ENCODE measurements around the gene KIF9. TPM values are rescaled to one million over a fixed set of nuclear protein-coding genes. Genes with fewer than 3 reads are reported as not detected.

KIF9 gene
- total RNA-seq, 1 donor from 2014 or later, result 2.4 TPM

GRCh38 chr3:47270526-47270925, 12.1 kb downstream of the KIF9 start:
- no peak for DNase-seq
- no peaks in the 10 kb centered on the region for H3K4me1 Mint-ChIP-seq (ENCODE audit: low read depth, unreplicated experiment)
- no peak overlapping the region for H3K27ac Mint-ChIP-seq (ENCODE audit: unreplicated experiment)
- no peaks in the 10 kb centered on the region for H3K36me3 Mint-ChIP-seq (ENCODE audit: unreplicated experiment)
- no peak for TF ChIP-seq CTCF (IDR thresholded peaks at IDR 0.05; ENCODE audit: partially characterized antibody, unreplicated experiment)
- no peak overlapping the region for H3K4me3 Mint-ChIP-seq (ENCODE audit: unreplicated experiment)
- H3K27me3 Mint-ChIP-seq (ENCODE audit: unreplicated experiment), result no peaks in the 10 kb centered on the region
- no peaks in the 10 kb centered on the region for H3K9me3 Mint-ChIP-seq (ENCODE audit: unreplicated experiment)

- Mint-ChIP-seq H3K9me3 (ENCODE audit: unreplicated experiment) (peaks cover 3% of the 10 kb centered on the region), H3K36me3 (ENCODE audit: unreplicated experiment) (no peaks in the 10 kb centered on the region), H3K27me3 (ENCODE audit: unreplicated experiment) (no peaks in the 10 kb centered on the region), H3K27ac (ENCODE audit: unreplicated experiment) (no peak overlapping the region), H3K4me1 (ENCODE audit: low read depth, unreplicated experiment) (peaks cover 4% of the 10 kb centered on the region), H3K4me3 (ENCODE audit: unreplicated experiment) (no peak overlapping the region)
- no peak for DNase-seq
- no peak for TF ChIP-seq CTCF (IDR thresholded peaks at IDR 0.05; ENCODE audit: partially characterized antibody, unreplicated experiment)
These were observed 15.1 kb downstream of the KIF9 start for GRCh38 chr3:47267490-47267824.

- Mint-ChIP-seq H3K9me3 (ENCODE audit: unreplicated experiment) (peaks cover 3% of the 10 kb centered on the region), H3K36me3 (ENCODE audit: unreplicated experiment) (no peaks in the 10 kb centered on the region), H3K4me1 (ENCODE audit: low read depth, unreplicated experiment) (peaks cover 4% of the 10 kb centered on the region), H3K4me3 (ENCODE audit: unreplicated experiment) (no peak overlapping the region), H3K27me3 (ENCODE audit: unreplicated experiment) (no peaks in the 10 kb centered on the region), H3K27ac (ENCODE audit: unreplicated experiment) (no peak overlapping the region)
- DNase-seq, result no peak
- TF ChIP-seq CTCF (IDR thresholded peaks at IDR 0.05; ENCODE audit: partially characterized antibody, unreplicated experiment), result no peak
These were observed 15.7 kb downstream of the KIF9 start for GRCh38 chr3:47266709-47267489.

- TF ChIP-seq CTCF (IDR thresholded peaks at IDR 0.05; ENCODE audit: partially characterized antibody, unreplicated experiment), result no peak
- H3K4me1 Mint-ChIP-seq (ENCODE audit: low read depth, unreplicated experiment), result peaks cover 4% of the 10 kb centered on the region
- no peak overlapping the region for H3K27ac Mint-ChIP-seq (ENCODE audit: unreplicated experiment)
- H3K27me3 Mint-ChIP-seq (ENCODE audit: unreplicated experiment), result no peaks in the 10 kb centered on the region
- H3K36me3 Mint-ChIP-seq (ENCODE audit: unreplicated experiment), result no peaks in the 10 kb centered on the region
- no peak overlapping the region for H3K4me3 Mint-ChIP-seq (ENCODE audit: unreplicated experiment)
- no peak for DNase-seq
- H3K9me3 Mint-ChIP-seq (ENCODE audit: unreplicated experiment), result peaks cover 3% of the 10 kb centered on the region
These were observed 16.7 kb downstream of the KIF9 start for GRCh38 chr3:47265725-47266428.

- TF ChIP-seq CTCF (IDR thresholded peaks at IDR 0.05; ENCODE audit: partially characterized antibody, unreplicated experiment), result no peak
- Mint-ChIP-seq H3K9me3 (ENCODE audit: unreplicated experiment) (peaks cover 5% of the 10 kb centered on the region), H3K27ac (ENCODE audit: unreplicated experiment) (no peak overlapping the region)
These were observed 17.6 kb downstream of the KIF9 start for GRCh38 chr3:47265008-47265407.

More at GRCh38 chr3:47265008-47265407, 17.6 kb downstream of the KIF9 start:
- H3K27me3 Mint-ChIP-seq (ENCODE audit: unreplicated experiment), result no peaks in the 10 kb centered on the region
- H3K36me3 Mint-ChIP-seq (ENCODE audit: unreplicated experiment), result no peaks in the 10 kb centered on the region
- DNase-seq, result no peak
- peaks cover 9% of the 10 kb centered on the region for H3K4me1 Mint-ChIP-seq (ENCODE audit: low read depth, unreplicated experiment)
- H3K4me3 Mint-ChIP-seq (ENCODE audit: unreplicated experiment), result no peak overlapping the region
